ENCODE measurements around the gene NBPF1.
"Not testable (repeated sequence)": the region's sequence is repeated elsewhere in the genome, so short reads cannot be mapped to it uniquely, and the experiment has no call there.

NBPF1 gene

DNA sequence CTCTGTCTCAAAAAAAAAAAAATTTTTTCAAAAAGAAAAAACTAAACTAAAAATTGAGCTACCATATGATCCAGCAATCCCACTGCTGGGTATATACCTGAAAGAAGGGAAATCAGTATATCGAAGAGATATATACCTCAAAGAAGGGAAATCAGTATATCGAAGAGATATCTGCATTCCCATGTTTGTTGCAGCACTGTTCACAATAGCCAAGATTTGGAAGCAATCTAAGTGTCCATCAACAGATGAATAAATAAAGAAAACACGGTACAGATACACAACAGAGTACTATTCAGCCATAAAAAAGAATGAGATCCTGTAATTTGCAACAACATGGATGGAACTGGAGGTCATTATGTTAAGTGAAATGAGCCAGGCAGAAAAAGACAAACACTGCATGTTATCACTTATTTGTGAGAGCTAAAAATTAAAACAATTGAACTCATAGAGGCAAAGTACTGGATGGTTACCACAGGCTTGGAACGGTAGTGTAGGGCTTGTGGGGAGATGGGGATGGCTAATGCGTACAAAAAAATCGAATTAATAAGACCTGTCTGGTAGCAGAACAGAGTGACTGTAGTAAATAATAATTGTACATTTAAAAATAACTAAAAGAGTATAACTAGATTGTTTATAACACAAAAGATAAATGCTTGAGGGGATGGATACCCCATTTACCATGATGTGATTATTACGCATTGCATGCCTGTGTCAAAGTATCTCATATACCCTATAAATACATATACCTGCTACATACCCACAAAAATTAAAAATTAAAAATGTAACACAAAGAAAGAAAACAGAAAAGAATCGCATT is 28.0 kb upstream of the NBPF1 start:
- not testable (repeated sequence) for DNase-seq

- DNase-seq, result not testable (repeated sequence)
Observed at GRCh38 chr1:16639091-16640031, 26.0 kb upstream of the NBPF1 start.

GRCh38 chr1:16637941-16638778 is 24.8 kb upstream of the NBPF1 start:
- DNase-seq, result peak; percentile 100

- DNase-seq, result not testable (repeated sequence)
Observed at GRCh38 chr1:16636551-16637195, 23.3 kb upstream of the NBPF1 start.

DNA sequence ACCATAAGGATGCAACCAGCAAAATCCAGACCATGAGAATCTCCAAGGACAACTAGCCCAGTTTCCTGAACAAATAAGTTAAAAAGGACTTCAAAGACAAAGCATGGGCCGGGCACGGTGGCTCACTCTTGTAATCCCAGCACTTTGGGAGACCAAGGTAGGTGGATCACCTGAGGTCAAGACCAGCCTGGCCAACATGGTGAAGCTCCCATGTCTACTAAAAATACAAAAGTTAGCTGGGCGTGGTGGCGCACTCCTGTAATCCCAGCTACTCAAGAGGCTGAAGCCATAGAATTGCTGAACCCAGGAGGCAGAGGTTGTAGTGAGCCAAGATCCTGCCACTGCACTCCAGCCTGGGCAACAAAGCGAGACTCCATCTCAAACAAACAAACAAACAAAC is 22.6 kb upstream of the NBPF1 start:
- DNase-seq, result not testable (repeated sequence)

- DNase-seq, result not testable (repeated sequence)
Observed at GRCh38 chr1:16633540-16634282, 20.3 kb upstream of the NBPF1 start.

DNA sequence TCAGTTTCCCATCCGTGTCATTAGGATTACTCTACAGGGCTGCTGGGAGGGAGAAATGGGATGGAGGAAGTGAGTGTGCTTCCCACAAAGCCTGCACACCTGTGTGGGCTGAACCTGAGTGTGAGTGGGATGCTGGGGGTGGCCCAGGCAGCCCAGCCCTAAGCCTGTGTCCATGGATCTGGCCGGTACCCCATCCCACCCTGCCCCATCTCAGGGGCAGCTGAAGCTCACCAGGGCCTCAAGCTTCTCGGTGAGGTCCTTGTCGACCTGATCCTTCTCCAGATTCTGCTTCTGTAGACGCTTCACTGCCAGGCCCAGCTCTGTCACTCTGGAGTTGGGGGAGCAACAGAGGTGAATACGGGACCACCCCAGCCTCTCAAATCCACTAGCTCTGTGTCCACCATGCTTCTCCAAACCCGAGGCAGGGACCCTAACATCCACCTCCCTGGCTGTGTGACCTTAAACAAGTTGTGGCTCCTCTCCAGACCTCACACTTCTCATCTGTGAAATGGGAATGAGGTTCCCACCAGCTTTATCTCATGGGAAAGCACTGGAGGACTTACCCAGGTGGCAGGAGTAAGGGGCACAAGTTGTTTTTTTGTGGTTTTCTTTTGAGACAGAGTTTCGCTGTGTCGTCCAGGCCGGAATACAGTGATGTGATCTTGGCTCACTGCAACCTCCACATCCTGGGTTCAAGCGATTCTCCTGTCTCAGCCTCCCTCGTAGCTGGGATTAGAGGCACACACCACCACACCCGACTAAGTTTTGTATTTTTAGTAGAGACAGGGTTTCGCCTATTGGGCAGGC is 18.9 kb upstream of the NBPF1 start:
- DNase-seq, result not testable (repeated sequence)

- DNase-seq, result no peak
Observed at GRCh38 chr1:16631248-16632043, 18.1 kb upstream of the NBPF1 start.

DNA sequence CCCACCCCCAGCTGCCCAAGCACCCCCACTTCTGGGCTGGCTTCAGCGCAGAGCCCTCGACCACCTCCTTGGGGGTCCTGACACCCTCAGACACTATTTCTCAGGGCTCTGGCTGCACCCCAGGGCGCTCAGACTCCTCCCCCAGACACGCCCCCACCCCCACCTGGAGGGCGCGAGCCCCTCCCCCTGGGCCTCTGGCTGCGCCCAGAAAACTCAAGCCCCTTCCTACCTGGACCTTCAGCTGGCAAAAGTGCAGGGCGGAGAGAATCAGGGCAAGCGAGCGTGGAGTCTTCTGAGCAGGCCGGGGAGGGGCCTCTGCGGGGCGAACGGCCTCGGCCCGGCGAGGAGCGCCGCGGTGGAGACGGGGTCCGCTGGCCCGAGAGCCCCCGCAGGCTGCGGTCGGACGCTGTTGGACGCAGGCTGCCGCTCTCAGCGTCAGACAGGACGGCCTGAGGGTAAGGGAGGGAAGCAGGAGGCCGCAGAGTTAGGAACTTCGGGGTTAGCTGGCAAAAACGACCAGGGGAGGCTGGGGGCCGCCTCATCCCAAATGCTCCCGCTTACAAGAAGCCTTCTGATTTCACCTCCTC is 17.4 kb upstream of the NBPF1 start:
- DNase-seq, result no peak

GRCh38 chr1:16629916-16630530 is 16.7 kb upstream of the NBPF1 start:
- not testable (repeated sequence) for DNase-seq

GRCh38 chr1:16628361-16629111 is 15.2 kb upstream of the NBPF1 start:
- no peak for DNase-seq

DNA sequence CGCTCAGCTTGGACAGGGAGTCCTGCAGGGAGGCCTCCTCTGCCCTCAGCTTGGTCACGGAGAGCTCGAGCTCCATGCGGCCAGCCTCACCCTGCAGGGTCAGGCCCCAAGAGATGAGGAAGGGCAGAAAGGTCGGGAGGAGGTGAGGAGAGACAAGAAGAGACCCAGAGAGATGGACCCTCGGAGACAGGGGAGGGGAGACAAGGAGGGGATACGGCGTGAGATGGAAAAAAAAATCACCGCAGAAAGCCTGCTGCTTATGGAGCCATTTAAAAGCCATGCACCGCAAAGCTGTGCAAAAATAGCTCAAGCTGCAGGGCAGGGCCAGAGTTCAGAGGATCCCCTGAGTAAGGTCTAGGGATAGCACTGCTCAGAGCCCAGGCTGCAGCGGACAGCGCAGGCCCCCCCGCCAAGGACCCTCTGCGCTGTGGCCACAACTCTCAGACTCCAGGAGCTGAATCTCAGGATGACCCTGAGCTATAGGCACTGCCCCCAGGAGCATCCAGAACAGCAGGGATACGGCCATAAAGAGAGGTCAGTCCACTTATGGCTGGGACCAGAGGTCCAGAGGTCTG is 13.1 kb upstream of the NBPF1 start:
- not testable (repeated sequence) for DNase-seq

- no peak for DNase-seq
Observed at GRCh38 chr1:16625497-16626408, 12.4 kb upstream of the NBPF1 start.

DNA sequence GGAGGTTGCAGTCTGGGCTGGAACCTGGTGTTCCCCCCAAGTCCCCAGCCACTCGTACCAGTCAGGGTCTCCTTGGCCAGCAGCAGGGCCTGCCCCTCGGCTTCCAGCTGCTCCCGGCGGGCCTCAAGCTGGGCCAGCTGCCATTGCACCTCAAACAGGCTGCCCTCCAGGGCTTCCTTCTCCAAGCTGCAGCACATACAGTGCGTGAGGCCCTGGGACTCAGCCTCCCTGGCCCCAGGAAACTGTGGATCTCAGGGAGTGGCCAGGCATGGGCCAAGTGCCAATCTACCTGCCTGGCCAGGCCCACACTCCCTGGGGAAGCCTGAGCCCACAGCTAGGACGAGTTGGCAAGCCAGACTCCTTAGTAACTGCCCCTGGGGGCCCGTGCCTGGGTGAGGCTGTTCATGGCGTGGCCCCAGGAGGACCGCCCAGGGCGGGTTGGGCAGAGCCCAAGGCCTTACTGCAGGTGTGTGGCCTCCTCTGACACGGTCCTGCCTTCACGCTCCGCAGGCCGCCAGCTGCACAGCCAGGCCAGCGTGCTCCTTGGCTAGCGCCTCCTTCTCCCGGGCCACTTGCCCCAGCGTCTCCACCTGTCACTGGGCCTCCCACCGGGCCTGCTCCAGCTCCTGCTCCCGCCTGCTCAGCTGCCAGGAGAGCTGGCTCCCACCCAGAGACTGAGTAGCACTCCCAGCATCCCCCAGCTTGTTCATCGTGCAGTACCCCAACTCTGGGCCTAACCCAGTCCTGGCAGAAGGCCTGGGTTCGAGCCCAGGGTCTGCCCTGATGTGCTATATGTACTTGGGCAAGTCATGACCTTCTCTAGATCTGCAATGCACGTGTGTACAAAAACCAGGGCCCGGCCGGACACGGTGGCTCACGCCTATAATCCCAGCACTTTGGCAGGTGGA is 10.7 kb upstream of the NBPF1 start:
- DNase-seq, result peak; percentile 83 to 95

DNA sequence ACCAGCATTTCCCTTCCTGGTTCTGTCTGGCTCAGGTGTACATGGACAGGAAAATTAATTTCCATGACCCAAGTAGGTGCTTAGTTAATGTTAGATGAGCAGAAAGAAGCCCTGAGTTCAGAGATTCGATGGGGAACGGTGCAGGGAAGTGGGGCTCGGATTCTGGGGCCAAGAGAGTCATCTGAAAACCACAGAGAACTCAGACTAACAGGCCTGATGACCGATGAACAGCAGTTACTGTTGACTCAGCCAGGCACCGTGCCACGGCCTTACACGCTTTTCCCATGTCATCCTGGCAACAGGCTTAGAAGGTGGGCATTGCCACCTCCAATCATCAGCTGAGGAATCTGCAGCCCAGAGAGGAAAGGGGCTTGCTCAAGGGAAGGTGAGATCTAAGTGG is 10.0 kb upstream of the NBPF1 start:
- DNase-seq, result peak in 1 of 2 experiments; percentile 38
